Stimulated activated CD4-positive, alpha-beta T cell treated with anti-CD3 and anti-CD28 coated beads, Interleukin-4, amount 100 ng/mL, for 4 hours (primary cell): ENCODE measurements around the gene FDX2.
"Not testable (repeated sequence)": the region's sequence is repeated elsewhere in the genome, so short reads cannot be mapped to it uniquely, and the experiment has no call there.

Source experiments
- DNase-seq, 2 experiments: peaks; one replicate each; pipeline ENCODE4 v3.0.0-alpha.2; 2020

FDX2 gene

GRCh38 chr19:10315335-10316214 lies at the start of gene FDX2:
FDX2 (minus strand) TSS chr19:10316015; CDS start chr19:10315996, 19 bp downstream.
- DNase-seq: peak; percentile 91 to 95

GRCh38 chr19:10365518-10365917 lies 49.7 kb upstream of the FDX2 start:
- no peak for DNase-seq

DNA sequence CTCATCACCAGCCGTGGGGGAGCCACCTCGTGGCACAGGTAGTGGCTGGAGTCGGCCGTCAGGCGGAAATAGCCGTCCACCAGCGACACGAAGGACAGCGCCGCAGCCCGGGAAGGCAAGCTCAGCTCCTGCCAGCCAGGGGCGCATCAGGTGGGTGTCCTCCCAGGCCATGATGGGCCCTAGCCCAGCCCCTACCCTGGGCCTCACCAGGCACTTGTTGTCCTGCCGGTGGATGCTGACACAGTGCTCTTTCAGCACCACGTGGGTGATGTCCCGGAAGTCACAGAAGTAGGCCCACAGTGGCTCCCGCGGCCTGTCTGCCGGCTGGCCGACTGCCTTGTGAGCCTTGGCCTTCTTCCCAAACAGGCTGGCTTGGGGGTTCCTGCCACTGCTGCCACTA lies 48.8 kb upstream of the FDX2 start:
- DNase-seq: no peak

DNA sequence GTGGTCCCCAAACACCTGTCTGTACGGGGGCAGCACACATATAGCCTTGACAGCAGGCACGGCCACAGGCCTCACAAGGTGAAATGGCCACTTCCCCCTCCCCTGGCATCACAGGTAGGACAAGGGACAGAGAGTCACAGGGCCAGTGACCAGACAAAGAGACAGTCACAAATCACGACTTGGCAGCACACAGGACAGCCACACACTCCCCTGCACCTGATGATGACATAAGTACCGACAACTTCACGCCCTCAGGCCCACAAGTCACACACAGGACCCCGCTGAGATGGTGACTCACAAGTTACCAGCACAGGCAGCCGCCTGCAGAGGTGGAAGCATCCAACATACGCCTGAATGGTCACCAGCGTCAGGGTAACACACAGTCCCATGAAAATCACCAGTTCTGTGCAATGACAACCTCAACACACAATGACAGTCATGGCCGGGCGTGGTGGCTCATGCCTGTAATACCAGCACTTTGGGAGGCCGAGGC lies 48.0 kb upstream of the FDX2 start:
- no peak for DNase-seq

DNA sequence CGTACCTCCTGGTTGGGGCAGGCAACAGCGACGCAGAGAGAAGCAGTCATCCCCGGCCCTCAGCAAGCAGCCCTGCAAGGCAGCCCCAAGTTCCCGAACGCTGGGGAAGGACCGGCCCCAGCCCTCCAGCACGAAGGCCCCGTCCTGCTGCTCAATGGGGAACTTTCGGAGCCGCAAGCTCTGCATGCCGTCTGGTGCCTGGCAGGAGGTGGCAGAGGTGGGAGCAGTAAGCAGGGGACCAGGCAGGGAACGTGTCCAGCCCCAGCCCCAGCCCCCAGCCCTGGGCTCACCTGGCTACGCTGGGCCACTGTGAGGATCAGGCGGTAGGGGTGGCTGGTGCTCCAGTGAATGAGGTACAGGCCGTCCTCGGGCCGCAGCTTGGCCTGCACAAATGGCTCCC lies 46.4 kb upstream of the FDX2 start:
- no peak for DNase-seq

DNA sequence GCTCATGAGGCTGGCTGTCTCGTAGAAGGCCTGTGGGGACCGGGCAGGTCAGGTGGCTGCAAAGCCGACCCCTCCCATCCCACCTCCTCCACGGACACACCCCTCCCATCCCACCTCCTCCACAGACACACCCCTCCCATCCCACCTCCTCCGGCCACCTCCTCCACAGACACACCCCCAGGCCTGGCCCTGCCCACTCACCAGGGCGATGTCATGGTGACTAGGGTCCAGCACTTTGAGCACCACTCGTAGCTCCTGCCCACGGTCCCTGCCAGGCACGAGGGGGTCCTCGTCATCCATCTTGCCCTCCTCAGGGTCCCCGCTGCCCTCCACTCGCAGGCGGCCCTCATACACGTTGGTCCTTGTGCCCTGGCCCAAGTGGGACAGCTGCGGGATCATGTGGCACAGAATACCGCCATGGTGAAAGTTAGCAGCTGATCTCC lies 45.8 kb upstream of the FDX2 start:
- no peak for DNase-seq

GRCh38 chr19:10356431-10356830 lies 40.6 kb upstream of the FDX2 start:
- DNase-seq: no peak

GRCh38 chr19:10353793-10354391 lies 38.1 kb upstream of the FDX2 start:
- DNase-seq: peak; percentile 36 to 38

GRCh38 chr19:10352764-10353671 lies 37.2 kb upstream of the FDX2 start:
- no peak for DNase-seq

GRCh38 chr19:10346509-10346908 lies 30.7 kb upstream of the FDX2 start:
- DNase-seq: no peak

- DNase-seq: no peak
Observed at GRCh38 chr19:10344780-10345179, 29.0 kb upstream of the FDX2 start.

GRCh38 chr19:10343495-10343894 lies 27.7 kb upstream of the FDX2 start:
- no peak for DNase-seq

DNA sequence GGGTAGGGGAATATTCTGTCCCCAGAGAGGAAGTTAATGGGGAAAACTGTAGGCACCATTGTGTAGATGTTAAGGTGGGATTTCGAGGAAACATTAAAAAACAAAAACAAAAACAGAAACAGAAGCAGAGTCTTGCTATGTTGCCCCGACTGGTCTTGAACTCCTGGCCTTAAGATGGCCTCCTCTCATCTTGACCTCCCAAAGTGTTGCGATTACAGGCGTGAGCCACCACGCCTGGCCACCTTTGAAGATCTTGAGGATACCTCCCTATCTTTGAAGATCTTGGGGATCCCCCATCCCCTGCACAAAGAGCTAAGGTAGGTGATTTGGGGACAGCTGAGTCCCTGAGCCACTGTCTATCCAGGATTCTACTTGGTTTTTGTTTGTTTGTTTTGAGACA lies 24.2 kb upstream of the FDX2 start:
- DNase-seq: no peak

DNA sequence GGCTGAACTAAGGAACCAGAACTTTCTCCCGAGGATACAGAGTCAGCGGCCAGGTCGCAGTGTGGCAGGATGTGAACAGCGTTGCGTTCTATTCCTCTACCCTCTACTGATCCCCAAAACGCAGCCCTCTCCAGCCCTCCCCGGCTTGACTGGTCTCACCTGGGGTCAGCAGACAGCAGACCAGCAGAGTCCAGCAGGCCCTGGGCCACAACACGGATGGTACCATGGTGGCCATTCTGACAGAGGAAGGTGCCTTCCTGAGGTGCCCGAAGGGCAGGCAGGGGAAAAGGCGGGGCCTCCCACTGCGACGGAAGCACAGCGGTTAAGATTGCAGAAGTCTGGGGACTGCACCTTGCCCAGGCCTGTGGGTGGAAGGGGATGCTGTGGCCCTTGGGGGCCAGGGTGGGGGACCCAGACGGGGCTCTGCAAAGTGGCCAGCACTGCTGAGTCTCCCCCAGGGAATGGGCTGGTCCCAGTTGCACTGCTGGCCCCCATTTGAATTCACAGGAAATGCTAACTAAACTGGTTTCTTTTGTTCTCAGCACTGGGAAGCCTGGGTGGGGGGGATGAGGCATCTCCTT lies 23.7 kb upstream of the FDX2 start, which contains the start of gene ICAM3:
Gene ICAM3 (minus strand): TSS at position 245 of the 581 bp plus-strand sequence. CDS start 10 bp downstream, at position 235.
- DNase-seq: peak; percentile 50 to 60

GRCh38 chr19:10338940-10339339 lies 23.1 kb upstream of the FDX2 start:
- DNase-seq: no peak

GRCh38 chr19:10336725-10337124 lies 20.9 kb upstream of the FDX2 start:
- DNase-seq: not testable (repeated sequence)

GRCh38 chr19:10335352-10335985 lies 19.7 kb upstream of the FDX2 start:
- DNase-seq: no peak

DNA sequence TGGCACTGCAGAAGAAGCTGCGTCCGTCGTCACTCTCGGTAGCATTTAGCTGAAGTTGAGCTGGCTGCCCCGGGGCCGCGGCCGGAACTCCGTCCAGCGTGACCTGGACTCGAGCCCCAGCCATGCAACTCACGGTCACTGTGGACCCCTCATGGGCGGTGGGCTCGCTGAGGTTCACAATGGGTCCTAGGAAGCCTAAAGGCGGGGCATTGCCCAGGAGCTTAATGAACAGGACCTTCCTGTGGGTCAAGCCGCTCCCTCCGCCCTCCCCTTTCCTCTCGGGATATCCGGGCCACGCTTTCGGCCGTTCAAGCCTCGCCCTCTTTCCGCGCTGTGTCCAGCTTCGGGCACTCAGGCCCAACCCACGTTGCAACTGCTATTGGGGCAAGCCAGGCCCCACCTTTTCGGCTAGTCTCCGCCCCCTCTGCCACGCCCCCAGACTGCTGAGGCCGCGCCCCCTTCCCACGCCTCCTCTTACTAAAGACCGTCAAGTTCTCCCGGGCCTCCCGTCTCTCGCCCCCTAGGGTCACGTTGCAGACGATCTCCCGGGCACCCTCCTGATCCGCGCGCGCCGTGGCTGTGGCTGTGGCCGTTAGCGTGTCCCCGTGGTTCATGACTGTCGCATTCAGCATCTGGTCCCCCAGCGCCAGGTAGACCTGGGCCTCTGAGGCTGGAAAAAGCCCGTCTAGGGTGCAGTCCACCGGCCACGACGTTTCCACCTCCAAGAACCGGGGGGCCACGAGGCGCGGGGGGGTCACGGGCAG lies 19.0 kb upstream of the FDX2 start:
- peak in 1 of 2 experiments; percentile 40 for DNase-seq

DNA sequence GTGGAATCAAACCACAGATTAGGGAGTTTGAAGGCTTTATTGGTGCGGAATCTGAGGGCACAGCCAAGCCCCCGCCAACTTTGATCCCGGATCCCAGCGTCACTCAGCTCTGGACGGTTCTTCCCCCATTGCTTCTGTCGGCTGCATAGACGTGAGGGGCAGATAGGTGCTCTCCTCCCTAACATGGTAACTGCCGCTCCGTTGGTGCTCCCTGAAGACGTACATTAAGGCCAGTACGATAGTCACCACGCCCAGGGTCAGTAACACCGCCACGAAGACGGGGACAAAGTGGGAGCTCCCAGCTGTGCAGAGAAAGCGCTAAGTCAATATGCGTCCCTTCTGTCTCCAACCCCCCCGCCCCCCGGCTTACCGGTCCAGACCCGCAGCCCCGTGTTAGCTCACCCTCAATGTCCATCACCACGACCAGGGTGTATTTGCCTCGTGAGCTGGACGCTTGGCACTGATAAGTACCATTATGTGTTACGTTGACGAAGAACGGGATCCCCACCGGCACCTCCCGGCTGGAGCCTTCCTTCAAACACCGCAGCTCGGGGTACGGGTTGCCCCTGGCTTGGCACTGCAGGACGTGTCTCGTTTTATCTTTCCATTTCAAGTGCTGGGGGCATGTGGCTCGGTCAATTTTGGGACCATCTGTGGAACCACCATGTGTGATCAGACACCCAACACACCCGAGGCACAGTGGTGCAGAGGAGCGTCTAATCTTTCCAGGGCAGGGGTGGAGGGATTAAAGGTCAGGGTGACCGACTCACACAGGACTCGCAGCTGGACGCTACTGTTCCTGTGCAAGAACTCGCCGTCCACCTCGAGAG lies 18.2 kb upstream of the FDX2 start:
- no peak for DNase-seq
